GM21723 (cell line): ENCODE data around the gene FGD5.
"Not testable (repeated sequence)": the region's sequence is repeated elsewhere in the genome, so short reads cannot be mapped to it uniquely, and the experiment has no call there.

Source experiments
- ATAC-seq: cut with Tn5 transposase; IDR thresholded peaks from one replicate; pipeline ENCODE4 v1.9.1; 2021; ENCODE audit warnings: mild to moderate bottlenecking, moderate library complexity; ENCODE audit not compliant: unreplicated experiment

FGD5 gene

GRCh38 chr3:14900881-14901873 lies 82.4 kb downstream of the FGD5 start:
- ATAC-seq, result no peak

DNA sequence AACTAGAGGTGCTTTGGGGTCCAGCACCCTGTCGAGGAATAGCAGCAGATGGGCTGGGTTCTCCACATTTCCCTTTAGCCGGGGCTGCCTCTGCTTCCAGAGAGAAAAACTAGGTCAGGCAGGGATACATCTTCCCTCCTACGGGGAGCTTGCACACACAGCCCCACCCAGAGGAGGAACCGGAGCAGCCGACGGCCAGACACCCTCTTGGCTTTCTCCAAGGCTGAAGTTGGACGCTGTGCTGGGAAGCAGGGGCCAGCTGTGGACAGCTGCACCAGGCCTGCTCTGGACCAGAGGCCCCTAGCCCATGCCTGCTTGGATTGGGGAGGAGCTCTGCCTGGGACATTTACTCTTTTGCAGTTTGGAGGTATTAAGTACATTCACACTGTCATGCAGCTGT lies 84.0 kb downstream of the FGD5 start:
- ATAC-seq, result no peak

DNA sequence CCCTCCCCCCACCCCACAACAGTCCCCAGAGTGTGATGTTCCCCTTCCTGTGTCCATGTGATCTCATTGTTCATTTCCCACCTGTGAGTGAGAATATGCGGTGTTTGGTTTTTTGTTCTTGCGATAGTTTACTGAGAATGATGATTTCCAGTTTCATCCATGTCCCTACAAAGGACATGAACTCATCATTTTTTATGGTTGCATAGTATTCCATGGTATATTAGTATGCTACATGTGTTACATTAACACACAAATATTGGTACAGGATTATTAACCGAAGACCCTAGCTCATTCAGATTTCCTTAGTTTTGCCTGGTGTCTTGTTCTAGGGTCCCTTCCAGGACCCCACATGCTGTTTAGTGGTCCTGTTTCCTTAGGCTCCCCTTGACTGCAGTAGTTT lies 84.7 kb downstream of the FGD5 start:
- not testable (repeated sequence) for ATAC-seq

- ATAC-seq, result no peak
Measured at GRCh38 chr3:14905055-14905657, 86.4 kb downstream of the FGD5 start.

DNA sequence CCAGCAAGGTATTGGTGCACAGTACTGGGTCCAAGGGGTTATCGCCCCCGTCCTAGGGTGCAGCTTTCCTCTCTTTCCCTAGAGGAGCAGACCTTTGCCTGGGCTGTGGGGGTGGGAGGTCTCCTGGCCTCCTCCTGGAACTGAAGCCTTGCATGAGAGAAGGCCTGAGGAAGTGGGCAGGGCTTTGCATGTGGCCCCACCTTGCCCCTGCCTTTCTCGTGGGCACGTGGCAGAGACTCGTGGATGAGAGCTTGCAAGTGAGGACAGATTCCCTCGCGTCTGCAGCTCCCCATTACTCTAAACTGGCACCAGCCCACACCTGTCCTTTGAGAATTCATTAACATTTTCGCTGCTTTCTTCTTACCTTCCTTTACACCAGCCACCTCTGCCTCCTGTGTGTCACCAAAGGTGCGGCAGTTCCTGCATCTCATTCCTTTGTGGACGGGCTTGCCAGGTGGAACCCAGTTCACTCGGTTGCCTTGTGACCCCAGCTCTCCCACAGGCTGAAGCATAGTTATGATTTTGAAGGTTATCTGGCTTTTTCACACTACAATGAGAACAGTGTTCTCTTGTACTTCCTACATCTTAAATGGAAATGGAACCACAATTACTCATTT lies 87.7 kb downstream of the FGD5 start:
- no peak for ATAC-seq

- no peak for ATAC-seq
Measured at GRCh38 chr3:14907043-14907966, 88.5 kb downstream of the FGD5 start.

GRCh38 chr3:14909250-14909649 lies 90.5 kb downstream of the FGD5 start:
- no peak for ATAC-seq

DNA sequence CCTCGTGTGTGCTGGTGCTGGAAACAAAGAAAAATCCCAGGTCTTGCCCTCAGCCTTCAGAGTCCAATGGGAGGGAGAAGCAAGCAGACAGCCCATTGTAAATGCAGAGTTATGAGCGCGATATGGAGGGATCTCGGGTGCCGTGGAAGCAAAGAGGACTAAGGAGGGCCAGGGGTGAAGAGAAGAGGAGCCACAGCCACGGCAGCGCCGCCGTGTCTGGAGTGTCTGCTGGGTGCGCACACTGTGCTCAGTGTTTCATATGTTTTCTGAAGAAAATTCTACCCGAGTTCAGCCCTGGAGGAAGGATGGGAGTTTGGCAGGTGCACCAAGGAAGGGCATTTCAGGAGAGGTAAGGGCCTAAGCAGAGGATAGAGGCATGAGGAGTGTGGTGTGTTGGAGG lies 92.9 kb downstream of the FGD5 start:
- no peak for ATAC-seq

DNA sequence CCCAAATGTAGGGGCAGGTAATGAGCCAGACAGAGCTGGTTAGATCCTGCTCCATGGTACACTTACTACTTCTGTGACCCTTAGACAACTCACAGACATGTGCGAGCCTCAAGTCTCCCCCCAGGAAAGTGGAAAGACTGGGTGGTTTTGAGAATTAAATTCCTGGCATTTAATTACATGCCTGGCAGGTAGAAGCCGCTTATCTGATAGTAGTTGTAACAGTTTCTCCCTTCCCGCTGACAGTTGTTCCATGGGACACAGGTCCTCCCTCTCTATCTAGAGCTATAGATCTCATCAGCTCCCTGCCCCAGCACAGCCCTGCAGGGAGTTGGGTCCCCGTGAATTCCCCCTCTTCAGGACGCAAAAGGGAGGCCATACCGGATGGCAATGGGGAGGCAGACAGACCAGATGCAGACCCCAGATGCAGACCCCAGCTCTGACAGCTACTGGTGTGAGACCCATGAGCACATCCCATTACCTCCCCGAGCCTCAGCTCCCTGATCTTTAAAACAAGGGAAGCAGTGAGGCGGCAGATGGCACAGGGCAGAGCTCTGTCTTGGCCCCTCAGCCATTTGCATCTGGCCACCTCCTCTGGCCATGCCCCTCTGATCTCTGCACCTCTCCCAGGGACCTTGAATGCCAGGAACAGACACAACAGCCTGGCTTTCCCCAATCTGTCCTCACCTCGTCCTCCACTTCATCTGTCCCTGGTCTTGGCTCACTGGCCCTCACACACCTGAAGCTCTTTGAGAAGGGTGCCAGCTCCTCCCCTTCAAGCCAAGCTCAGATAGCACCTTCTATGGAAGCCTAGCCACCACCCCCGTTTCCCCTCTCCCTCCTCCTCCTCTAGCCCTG lies 94.5 kb downstream of the FGD5 start:
- no peak for ATAC-seq

DNA sequence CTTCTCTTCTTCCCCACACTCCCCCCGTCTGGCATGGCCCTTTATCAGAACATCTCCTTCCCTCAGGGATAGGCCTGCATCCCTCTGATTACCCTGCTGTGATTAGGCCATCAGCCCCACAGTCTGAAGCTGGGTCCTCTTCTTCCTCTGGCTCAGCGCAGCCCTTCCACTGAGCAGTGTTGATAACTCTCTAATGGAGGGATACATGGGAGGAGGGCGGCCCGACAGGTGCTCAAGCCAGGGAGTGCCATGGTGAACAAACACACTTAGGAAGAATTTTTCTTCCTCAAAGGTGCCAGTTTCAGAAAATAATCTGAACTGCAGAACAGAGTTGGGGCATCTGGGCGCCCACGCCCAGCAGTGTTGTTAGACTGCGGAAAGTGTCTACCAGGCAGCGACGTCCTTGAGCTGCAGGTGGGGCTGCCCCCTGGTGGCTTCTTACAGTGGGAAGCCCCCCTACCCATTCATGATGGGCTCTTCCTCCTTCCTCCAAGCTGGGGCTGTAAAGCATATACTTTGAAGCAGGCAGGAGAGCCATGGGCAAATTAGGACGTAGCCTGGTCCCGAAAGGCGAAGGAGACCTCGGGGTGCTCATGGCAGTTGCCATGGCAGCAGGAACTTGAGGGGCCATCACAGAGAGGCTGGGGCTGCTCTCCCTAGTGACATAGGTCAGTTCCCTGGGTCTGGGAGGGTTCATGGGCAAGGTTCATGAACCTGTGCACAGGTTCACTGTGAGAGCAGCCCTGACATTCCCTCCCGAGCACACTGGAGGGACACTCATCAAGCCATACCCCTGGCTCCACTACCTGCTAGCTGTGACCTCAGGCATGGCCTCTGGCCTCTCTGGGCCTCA lies 95.4 kb downstream of the FGD5 start:
- ATAC-seq, result no peak

DNA sequence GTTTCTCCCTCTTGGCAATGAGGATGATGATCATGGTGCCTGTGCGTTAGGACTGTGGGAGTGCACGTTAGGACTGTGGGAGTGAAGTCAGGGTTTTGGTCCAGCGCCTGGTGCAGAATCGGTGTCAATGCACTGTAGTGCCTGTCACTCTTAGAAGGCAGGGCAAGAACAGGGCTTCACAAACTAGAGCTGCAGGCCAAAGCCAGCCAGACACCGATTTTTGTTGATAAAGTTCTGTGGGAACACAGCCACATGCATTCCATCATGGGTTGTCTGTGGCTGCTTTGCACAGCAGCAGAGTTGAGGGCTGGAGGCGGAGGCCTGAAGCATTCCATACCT lies 96.0 kb downstream of the FGD5 start:
- no peak for ATAC-seq

GRCh38 chr3:14915636-14916222 lies 97.0 kb downstream of the FGD5 start:
- ATAC-seq, result no peak

- no peak for ATAC-seq
Measured at GRCh38 chr3:14918356-14918860, 99.6 kb downstream of the FGD5 start.

DNA sequence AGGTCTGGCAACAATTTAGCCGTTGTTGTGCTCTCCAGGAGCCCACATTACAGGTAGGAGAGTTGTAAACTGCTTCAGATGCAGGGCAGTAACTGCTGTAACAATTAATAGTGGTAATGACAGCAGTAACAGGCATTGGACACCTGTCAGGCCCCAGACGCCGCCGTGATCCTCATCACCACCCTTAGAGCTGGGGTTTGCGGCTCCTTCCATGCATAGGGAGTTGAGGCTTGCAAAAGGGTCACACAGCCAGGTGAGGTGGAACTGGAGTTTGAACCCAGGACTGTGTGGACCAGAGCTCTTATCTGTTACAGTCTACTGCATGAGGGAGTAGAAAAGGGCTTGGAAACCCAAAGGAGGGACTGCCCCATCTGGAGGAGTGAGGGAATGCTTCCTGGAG lies 101.8 kb downstream of the FGD5 start:
- ATAC-seq, result no peak

DNA sequence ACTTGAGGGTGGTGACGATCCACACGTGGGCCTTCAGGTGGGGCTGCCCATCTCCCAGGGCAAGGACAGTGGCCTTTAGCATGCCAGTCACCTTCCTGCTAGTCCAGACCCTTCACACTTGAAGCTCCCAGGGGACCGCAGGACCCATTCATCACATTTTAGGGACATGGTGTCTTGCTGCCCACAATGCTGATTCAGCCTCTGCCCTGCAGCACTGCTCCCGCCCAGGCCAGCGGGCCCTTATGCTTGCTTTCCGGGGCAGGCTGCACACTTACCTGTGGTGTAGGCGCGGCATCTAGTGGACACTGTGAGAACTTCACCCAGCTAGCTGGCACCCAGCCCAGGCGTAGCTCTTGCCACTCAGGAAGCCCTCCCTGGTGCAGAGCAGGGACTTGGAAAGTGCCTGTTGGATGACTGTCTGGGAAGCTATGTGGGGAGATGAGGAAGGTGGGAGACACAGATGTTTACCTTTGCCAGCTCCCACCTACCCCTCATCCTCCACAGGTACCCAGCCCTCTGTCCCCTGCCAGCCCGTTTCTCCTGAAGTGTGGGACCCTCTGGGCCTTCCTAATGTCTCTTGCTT lies 102.4 kb downstream of the FGD5 start:
- ATAC-seq, result peak; percentile 83

DNA sequence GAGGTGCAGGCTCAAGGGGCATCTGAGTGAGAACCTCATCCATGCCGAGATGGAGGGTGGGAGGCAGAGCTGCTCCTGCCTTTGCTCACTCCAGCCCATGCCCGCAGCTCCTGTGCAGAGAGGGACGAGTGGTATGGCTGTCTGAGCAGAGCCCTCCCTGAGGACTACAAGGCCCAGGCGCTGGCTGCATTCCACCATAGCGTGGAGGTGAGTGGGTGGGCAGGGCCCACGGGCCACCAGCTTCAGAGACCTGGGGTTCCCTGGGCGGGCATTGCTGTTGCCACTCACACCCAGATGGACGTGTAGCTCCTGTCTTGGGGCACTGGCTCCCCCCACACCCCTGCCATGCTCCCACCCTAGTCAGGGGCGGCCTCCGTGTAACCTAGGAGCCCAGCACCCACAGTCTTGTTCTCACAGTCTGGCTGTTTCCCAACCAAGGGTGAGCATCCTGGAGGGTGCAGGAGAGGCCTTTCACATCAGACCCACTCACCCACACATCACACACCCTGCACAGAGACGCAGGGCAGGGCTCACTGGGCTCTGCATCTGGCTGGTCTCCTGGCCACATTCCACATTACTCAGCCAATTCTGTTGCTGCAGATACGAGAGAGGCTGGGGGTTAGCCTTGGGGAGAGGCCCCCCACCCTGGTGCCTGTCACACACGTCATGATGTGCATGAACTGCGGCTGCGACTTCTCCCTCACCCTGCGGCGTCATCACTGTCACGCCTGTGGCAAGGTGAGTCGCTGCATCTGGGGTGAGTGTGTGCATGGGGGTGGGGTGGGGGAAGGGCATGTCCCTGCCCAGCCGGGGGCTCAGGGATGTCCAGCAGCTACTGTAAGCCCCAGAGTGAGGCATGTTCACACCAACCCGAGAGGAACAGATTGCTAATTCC lies 103.3 kb downstream of the FGD5 start:
- ATAC-seq, result no peak

- ATAC-seq, result no peak
Measured at GRCh38 chr3:14922863-14923262, 104.1 kb downstream of the FGD5 start.
